CD4-positive, alpha-beta T cell (primary cell): ENCODE data around the gene PGF. TPM values are rescaled to one million over a fixed set of nuclear protein-coding genes. Genes with fewer than 3 reads are reported as not detected.

Experiments used
- ATAC-seq: fragments of 200-7000 bp; cut with Tn5 transposase; one replicate; pipeline ENCODE4 v1.10.0; 2022; ENCODE audit warnings: mild to moderate bottlenecking; ENCODE audit not compliant: poor library complexity
- CTCF ChIA-PET: fragments of 350-600 bp; sonication (Branson Sonifier 250); formaldehyde crosslinking; loops from one replicate; lab custom pipeline; 2021; ENCODE audit warnings: antibody characterized with exemption, inconsistent platforms; lab: Charles Lee
- POLR2A ChIA-PET: fragments of 350-600 bp; sonication (Branson Sonifier 250); formaldehyde crosslinking; loops from one replicate; lab custom pipeline; 2021; ENCODE audit warnings: antibody characterized with exemption, inconsistent platforms; lab: Charles Lee
- DNase-seq, 14 experiments: peaks; one replicate each; pipeline ENCODE4 v3.0.0-alpha.2; 2013 to 2020; ENCODE audit warnings: mixed read lengths in 2 of 14
- H3K27ac ChIP-seq, 2 donors: one replicate each; pipeline versions ENCODE4 v1.5.1 to v1.7.0; 2013; ENCODE audit warnings: low read length in 2 of 2, low read depth in 1 of 2, mild to moderate bottlenecking in 1 of 2
- H3K27me3 ChIP-seq, 2 experiments: 1 replicate in 1 of 2; 2 replicates in 1 of 2; pipeline versions ENCODE4 v1.6.1 to v1.7.0; 2013; ENCODE audit warnings: low read length in 2 of 2, control low read depth in 1 of 2, mild to moderate bottlenecking in 1 of 2, moderate library complexity in 1 of 2; ENCODE audit not compliant: insufficient read depth in 2 of 2, control insufficient read depth in 1 of 2
- H3K36me3 ChIP-seq: one replicate; pipeline ENCODE4 v1.6.1; 2013; ENCODE audit warnings: low read length, control low read depth; ENCODE audit not compliant: insufficient read depth
- H3K4me1 ChIP-seq: one replicate; pipeline ENCODE4 v1.6.1; 2013; ENCODE audit warnings: low read length, control low read depth; ENCODE audit not compliant: insufficient read depth
- H3K4me3 ChIP-seq: one replicate; pipeline ENCODE4 v1.5.1; 2013; ENCODE audit warnings: mild to moderate bottlenecking, low read length, moderate library complexity
- H3K9me3 ChIP-seq, 2 experiments: 1 replicate in 1 of 2; 2 replicates in 1 of 2; pipeline versions ENCODE4 v1.6.1 to v1.7.0; 2013; ENCODE audit warnings: low read length in 2 of 2, mild to moderate bottlenecking in 2 of 2, control low read depth in 1 of 2, moderate library complexity in 1 of 2; ENCODE audit not compliant: control insufficient read depth in 1 of 2, insufficient read depth in 1 of 2
- H3K27ac Mint-ChIP-seq: one replicate; pipeline ENCODE4 v1.8.0; 2020; ENCODE audit warnings: mixed read lengths
- H3K27me3 Mint-ChIP-seq: one replicate; pipeline ENCODE4 v1.8.0; 2021; ENCODE audit warnings: mixed read lengths
- H3K36me3 Mint-ChIP-seq: one replicate; pipeline ENCODE4 v1.8.0; 2021; ENCODE audit warnings: low read depth, mixed read lengths
- H3K4me1 Mint-ChIP-seq: one replicate; pipeline ENCODE4 v1.8.0; 2021; ENCODE audit warnings: low read depth, mixed read lengths
- H3K4me3 Mint-ChIP-seq: one replicate; pipeline ENCODE4 v1.8.0; 2020; ENCODE audit warnings: mild to moderate bottlenecking, mixed read lengths
- H3K9me3 Mint-ChIP-seq: one replicate; pipeline ENCODE4 v1.8.0; 2020; ENCODE audit warnings: mixed read lengths
- intact Hi-C, 2 experiments: fragments of 100-400 bp; cut with DNase I in 1 of 2; cut with micrococcal nuclease in 1 of 2; formaldehyde crosslinking; loops; one replicate each; pipeline versions ENCODE4 v1.15.1 to v1.9.0; 2023 to 2025; cut with DNase I, micrococcal nuclease
- total RNA-seq, 174 experiments: library from RNA in 2 of 174; stranded (reverse) in 2 of 174; gene quantifications; one replicate each; pipeline ENCODE4 v1.2.3 and lab custom pipeline; 2021 to 2026
- TF ChIP-seq, protein P1 (sequence below): fragments of 200-600 bp; IDR thresholded peaks from one replicate; pipeline ENCODE4 v1.8.0; 2022; ENCODE audit warnings: antibody characterized with exemption, mild to moderate bottlenecking

PGF gene
- total RNA-seq, 2 experiments from 2014 or later: 0.11 TPM; not detected in 1

GRCh38 chr14:74942181-74942580, 13.2 kb downstream of the PGF start:
- POLR2A ChIA-PET: interaction anchor here (0.6 to 1.6 kb wide), 3 partner anchors 11 to 136 kb away, joined by 3 to 5 read pairs (median 4); partner anchors contain the start of gene PGF

GRCh38 chr14:74941676-74942097, 13.7 kb downstream of the PGF start:
- no peaks in the 10 kb centered on the region for H3K27me3 ChIP-seq
- no peaks in the 10 kb centered on the region for H3K36me3 ChIP-seq
- H3K36me3 Mint-ChIP-seq: no peaks in the 10 kb centered on the region
- peaks cover 55% of the 10 kb centered on the region for H3K4me1 Mint-ChIP-seq
- H3K4me3 ChIP-seq: peak overlapping the region; percentile 43
- peak overlapping the region; percentile 80 for H3K4me3 Mint-ChIP-seq
- H3K27me3 Mint-ChIP-seq: no peaks in the 10 kb centered on the region
- peak overlapping the region; percentile 64 to 69 for H3K27ac ChIP-seq
- ATAC-seq: peak; percentile 76
- peaks cover 51% of the 10 kb centered on the region for H3K4me1 ChIP-seq
- intact Hi-C loops: no loop called here
- DNase-seq: peak; percentile 13 to 74 (median 48)
- CTCF ChIA-PET: interaction anchor here (1.7 kb wide), 1 partner anchor 81 kb away, joined by 5 read pairs; no protein-coding TSS in a partner anchor
- peak overlapping the region; percentile 95 for H3K27ac Mint-ChIP-seq
- POLR2A ChIA-PET: interaction anchor here (0.6 to 1.6 kb wide), 4 partner anchors 11 to 147 kb away, joined by 3 to 5 read pairs (median 3); partner anchors contain the start of gene RPS6KL1
- peaks cover 0 to 3% of the 10 kb centered on the region in 2 experiments for H3K9me3 ChIP-seq
- H3K9me3 Mint-ChIP-seq: no peaks in the 10 kb centered on the region
- TF ChIP-seq, protein P1, sequence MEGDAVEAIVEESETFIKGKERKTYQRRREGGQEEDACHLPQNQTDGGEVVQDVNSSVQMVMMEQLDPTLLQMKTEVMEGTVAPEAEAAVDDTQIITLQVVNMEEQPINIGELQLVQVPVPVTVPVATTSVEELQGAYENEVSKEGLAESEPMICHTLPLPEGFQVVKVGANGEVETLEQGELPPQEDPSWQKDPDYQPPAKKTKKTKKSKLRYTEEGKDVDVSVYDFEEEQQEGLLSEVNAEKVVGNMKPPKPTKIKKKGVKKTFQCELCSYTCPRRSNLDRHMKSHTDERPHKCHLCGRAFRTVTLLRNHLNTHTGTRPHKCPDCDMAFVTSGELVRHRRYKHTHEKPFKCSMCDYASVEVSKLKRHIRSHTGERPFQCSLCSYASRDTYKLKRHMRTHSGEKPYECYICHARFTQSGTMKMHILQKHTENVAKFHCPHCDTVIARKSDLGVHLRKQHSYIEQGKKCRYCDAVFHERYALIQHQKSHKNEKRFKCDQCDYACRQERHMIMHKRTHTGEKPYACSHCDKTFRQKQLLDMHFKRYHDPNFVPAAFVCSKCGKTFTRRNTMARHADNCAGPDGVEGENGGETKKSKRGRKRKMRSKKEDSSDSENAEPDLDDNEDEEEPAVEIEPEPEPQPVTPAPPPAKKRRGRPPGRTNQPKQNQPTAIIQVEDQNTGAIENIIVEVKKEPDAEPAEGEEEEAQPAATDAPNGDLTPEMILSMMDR: no peak

More at GRCh38 chr14:74942181-74942580, 13.2 kb downstream of the PGF start:
- H3K27me3 ChIP-seq: no peaks in the 10 kb centered on the region
- Mint-ChIP-seq H3K27me3 (no peaks in the 10 kb centered on the region), H3K36me3 (no peaks in the 10 kb centered on the region), H3K27ac (peak overlapping the region; percentile 95), H3K4me1 (peaks cover 52% of the 10 kb centered on the region), H3K9me3 (no peaks in the 10 kb centered on the region), H3K4me3 (no peak overlapping the region)
- H3K36me3 ChIP-seq: no peaks in the 10 kb centered on the region
- CTCF ChIA-PET: interaction anchor here (1.7 kb wide), 1 partner anchor 81 kb away, joined by 5 read pairs; no protein-coding TSS in a partner anchor
- ATAC-seq (no peak), DNase-seq (no peak)
- H3K9me3 ChIP-seq: peaks cover 0 to 3% of the 10 kb centered on the region in 2 experiments
- TF ChIP-seq, protein P1: no peak
- peaks cover 50% of the 10 kb centered on the region for H3K4me1 ChIP-seq
- H3K27ac ChIP-seq: peak overlapping the region; percentile 64 to 69
- intact Hi-C loops: no loop called here
- peak overlapping the region; percentile 43 for H3K4me3 ChIP-seq

GRCh38 chr14:74940956-74941565, 14.3 kb downstream of the PGF start:
- Histone ChIP-seq H3K9me3 (peaks cover 0 to 3% of the 10 kb centered on the region in 2 experiments), H3K27ac (peak overlapping the region; percentile 34 to 64), H3K4me3 (peak overlapping the region; percentile 43), H3K4me1 (peaks cover 44% of the 10 kb centered on the region), H3K36me3 (no peaks in the 10 kb centered on the region), H3K27me3 (no peaks in the 10 kb centered on the region)
- ATAC-seq: no peak
- Mint-ChIP-seq H3K27ac (peak overlapping the region; percentile 95), H3K4me1 (peaks cover 51% of the 10 kb centered on the region), H3K9me3 (no peaks in the 10 kb centered on the region), H3K27me3 (no peaks in the 10 kb centered on the region), H3K4me3 (peak overlapping the region; percentile 80), H3K36me3 (no peaks in the 10 kb centered on the region)
- ChIA-PET POLR2A (interaction anchor here (0.6 to 1.0 kb wide), 4 partner anchors 18 to 401 kb away, joined by 3 to 5 read pairs (median 3); partner anchors contain the start of gene RPS6KL1), CTCF (interaction anchor here (1.7 kb wide), 1 partner anchor 80 kb away, joined by 5 read pairs; no protein-coding TSS in a partner anchor)
- intact Hi-C loops: no loop called here
- DNase-seq: no peak
- TF ChIP-seq, protein P1: no peak
